Lower leg skin (tissue), 3 donors: ENCODE results near the gene SRRM5.

Experiments
- CTCF ChIP-seq, 3 donors: fragments of 450-650 bp; IDR thresholded peaks; one replicate each; pipeline ENCODE4 v1.5.1; 2016; ENCODE audit warnings: antibody characterized with exemption in 3 of 3, mild to moderate bottlenecking in 3 of 3, moderate library complexity in 2 of 3
- POLR2A ChIP-seq, 2 donors: fragments of 450-650 bp; IDR thresholded peaks; one replicate each; pipeline ENCODE4 v1.6.1; 2016 to 2017; ENCODE audit warnings: antibody characterized with exemption in 2 of 2, mild to moderate bottlenecking in 1 of 2, moderate library complexity in 1 of 2

- TF ChIP-seq CTCF (IDR thresholded peaks at IDR 0.05) (no peak), POLR2A (IDR thresholded peaks at IDR 0.05) (no peak)
Measured at GRCh38 chr19:43664018-43664417, 52.1 kb downstream of the SRRM5 start.
